ENCODE data around the gene TOX2. TPM values are rescaled to one million over a fixed set of nuclear protein-coding genes. Genes with fewer than 3 reads are reported as not detected.

TOX2 gene
- total RNA-seq, 1 experiment from 2014 or later, result 1.7 TPM

DNA sequence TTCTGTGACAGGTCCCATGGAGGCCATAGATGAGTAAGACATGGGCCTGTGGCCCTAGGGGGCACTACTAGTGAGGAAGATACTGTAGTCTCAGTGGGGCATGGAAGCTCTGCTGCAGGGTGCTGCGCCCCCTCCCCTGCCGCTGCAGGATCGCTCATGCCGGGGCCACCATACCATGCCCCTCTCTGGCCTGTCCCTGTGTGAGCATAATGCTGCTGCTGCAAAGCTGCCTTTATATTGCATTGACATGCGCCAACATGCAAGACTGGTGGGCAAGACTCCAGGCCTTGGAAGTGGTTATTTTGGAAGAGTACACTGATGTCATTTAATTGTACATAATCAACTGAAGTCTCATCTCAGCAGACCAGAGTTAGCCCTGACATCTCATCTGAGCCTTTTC, 60.0 kb downstream of the TOX2 start:
- H3K9me3 ChIP-seq (ENCODE audit: control insufficient read depth, low read depth, low read length), result no peaks in the 10 kb centered on the region
- no peaks in the 10 kb centered on the region for H4K20me1 ChIP-seq (ENCODE audit: control insufficient read depth, insufficient read depth, insufficient read length)
- no peaks in the 10 kb centered on the region for H3K4me1 Mint-ChIP-seq
- no peak overlapping the region for H3K9ac ChIP-seq (ENCODE audit: extremely low read depth, insufficient read length, low read length)
- no peak overlapping the region for H3K56ac ChIP-seq (ENCODE audit: insufficient read length, low read depth, low read length)
- H2AFZ ChIP-seq (ENCODE audit: low read length), result no peak overlapping the region
- H2BK15ac ChIP-seq (ENCODE audit: low read depth, low read length), result no peak overlapping the region
- no peak overlapping the region for H3K23ac ChIP-seq (ENCODE audit: insufficient read length, low read depth, low read length)
- H3K18ac ChIP-seq (ENCODE audit: insufficient read length, low read depth, low read length), result no peak overlapping the region
- H3T11ph ChIP-seq (ENCODE audit: low read length), result no peak overlapping the region
- H3K27ac ChIP-seq (ENCODE audit: insufficient read length, low read depth, low read length), result no peak overlapping the region
- no peaks in the 10 kb centered on the region; the same call in 1 of the 2 replicates for H3K27me3 Mint-ChIP-seq (ENCODE audit: low read depth)
- DNase-seq, result no peak
- no peak overlapping the region for H4K8ac ChIP-seq (replicated peaks; ENCODE audit: insufficient read length, low read depth, low read length)
- no peaks in the 10 kb centered on the region for H3K23me2 ChIP-seq (ENCODE audit: insufficient read length, low read depth, low read length, poor library complexity, severe bottlenecking)
- H3K4me1 ChIP-seq (ENCODE audit: insufficient read depth, low read length), result no peaks in the 10 kb centered on the region
- no peak overlapping the region for H2BK120ac ChIP-seq (ENCODE audit: low read depth, low read length, poor library complexity, severe bottlenecking)
- no peak overlapping the region for H2BK12ac ChIP-seq (ENCODE audit: insufficient read length, low read depth, low read length)
- no peak overlapping the region for H4K5ac ChIP-seq (ENCODE audit: insufficient read length, low read depth, low read length)
- H3K27me3 ChIP-seq (ENCODE audit: insufficient read depth, low read length), result no peaks in the 10 kb centered on the region
- H2BK20ac ChIP-seq (ENCODE audit: low read depth, low read length, poor library complexity, severe bottlenecking), result no peak overlapping the region
- H3K9me3 Mint-ChIP-seq, result no peaks in the 10 kb centered on the region
- no peak overlapping the region; a peak in 1 of 7 replicates for H3K27ac Mint-ChIP-seq
- no peak overlapping the region for H3K4ac ChIP-seq (ENCODE audit: low read depth, low read length)
- no peaks in the 10 kb centered on the region for H3K36me3 Mint-ChIP-seq (ENCODE audit: insufficient read depth in 1 of 3, low read depth in 3 of 3)
- TF ChIP-seq, protein P1, sequence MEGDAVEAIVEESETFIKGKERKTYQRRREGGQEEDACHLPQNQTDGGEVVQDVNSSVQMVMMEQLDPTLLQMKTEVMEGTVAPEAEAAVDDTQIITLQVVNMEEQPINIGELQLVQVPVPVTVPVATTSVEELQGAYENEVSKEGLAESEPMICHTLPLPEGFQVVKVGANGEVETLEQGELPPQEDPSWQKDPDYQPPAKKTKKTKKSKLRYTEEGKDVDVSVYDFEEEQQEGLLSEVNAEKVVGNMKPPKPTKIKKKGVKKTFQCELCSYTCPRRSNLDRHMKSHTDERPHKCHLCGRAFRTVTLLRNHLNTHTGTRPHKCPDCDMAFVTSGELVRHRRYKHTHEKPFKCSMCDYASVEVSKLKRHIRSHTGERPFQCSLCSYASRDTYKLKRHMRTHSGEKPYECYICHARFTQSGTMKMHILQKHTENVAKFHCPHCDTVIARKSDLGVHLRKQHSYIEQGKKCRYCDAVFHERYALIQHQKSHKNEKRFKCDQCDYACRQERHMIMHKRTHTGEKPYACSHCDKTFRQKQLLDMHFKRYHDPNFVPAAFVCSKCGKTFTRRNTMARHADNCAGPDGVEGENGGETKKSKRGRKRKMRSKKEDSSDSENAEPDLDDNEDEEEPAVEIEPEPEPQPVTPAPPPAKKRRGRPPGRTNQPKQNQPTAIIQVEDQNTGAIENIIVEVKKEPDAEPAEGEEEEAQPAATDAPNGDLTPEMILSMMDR (conservative IDR thresholded peaks at IDR 0.05), result no peak
- H3K14ac ChIP-seq (ENCODE audit: insufficient read depth, low read length), result no peak overlapping the region
- H2AK5ac ChIP-seq (ENCODE audit: insufficient read length, low read length), result no peak overlapping the region
- no peaks in the 10 kb centered on the region for H3K79me1 ChIP-seq (ENCODE audit: insufficient read depth, low read depth, low read length, poor library complexity, severe bottlenecking)
- no peaks in the 10 kb centered on the region for H3K79me2 ChIP-seq (ENCODE audit: insufficient read depth, low read length)
- no peak overlapping the region for H3K4me3 Mint-ChIP-seq
- H2BK5ac ChIP-seq (ENCODE audit: insufficient read length, low read length), result no peak overlapping the region
- WGBS (ENCODE audit: extremely low coverage, insufficient read length, low lambda C conversion rate), result no CpG with 5 or more reads among the region's 5 CpGs
- no peak overlapping the region for H4K91ac ChIP-seq (ENCODE audit: insufficient read length, low read depth, low read length)
- no peak overlapping the region for H3K4me2 ChIP-seq (ENCODE audit: insufficient read depth, insufficient read length, low read length)
